Right lobe of liver (tissue), 6 donors: ENCODE measurements around the gene SEZ6. TPM values are rescaled to one million over a fixed set of nuclear protein-coding genes. Genes with fewer than 3 reads are reported as not detected.

Source experiments
- ATAC-seq, 4 donors: fragments of 200-7000 bp; cut with Tn5 transposase; one replicate each; pipeline ENCODE4 v1.9.1; 2020; ENCODE audit warnings: mild to moderate bottlenecking in 4 of 4, moderate library complexity in 4 of 4
- DNase-seq, 3 donors: peaks; one replicate each; pipeline ENCODE4 v3.0.0-alpha.2; 2020
- H3K27ac ChIP-seq, 3 donors: fragments of 200-600 bp; one replicate each; pipeline ENCODE4 v1.8.0; 2022
- H3K27me3 ChIP-seq, 2 donors: fragments of 200-600 bp; one replicate each; pipeline ENCODE4 v1.8.0; 2022
- H3K36me3 ChIP-seq, 4 donors: fragments of 200-600 bp; sonication (generic) in 1 of 4; one replicate each; pipeline versions ENCODE4 v1.5.1 to v1.8.0; 2017 to 2022; ENCODE audit warnings: control low read depth in 1 of 4
- H3K4me1 ChIP-seq, 4 donors: fragments of 200-600 bp; sonication (generic) in 1 of 4; one replicate each; pipeline versions ENCODE4 v1.5.1 to v1.8.0; 2017 to 2022; ENCODE audit warnings: control low read depth in 1 of 4
- H3K4me3 ChIP-seq, 3 donors: fragments of 200-600 bp; one replicate each; pipeline ENCODE4 v1.8.0; 2022
- H3K9me3 ChIP-seq, 4 donors: fragments of 200-600 bp; sonication (generic) in 1 of 4; one replicate each; pipeline versions ENCODE4 v1.5.1 to v1.8.0; 2017 to 2022; ENCODE audit warnings: control low read depth in 1 of 4
- CTCF ChIP-seq, 4 donors: fragments of 200-600 bp in 3 of 4; fragments of 450-650 bp in 1 of 4; IDR thresholded peaks; one replicate each; pipeline versions ENCODE4 v1.5.1 to v1.8.0; 2016 to 2022; ENCODE audit warnings: antibody characterized with exemption in 4 of 4, mild to moderate bottlenecking in 2 of 4
- POLR2A ChIP-seq: fragments of 450-650 bp; IDR thresholded peaks from one replicate; pipeline ENCODE4 v1.6.1; 2017; ENCODE audit warnings: antibody characterized with exemption, mild to moderate bottlenecking
- WGBS: methylation state at CpG from one replicate; pipeline ENCODE4 v1.1.6; 2018; ENCODE audit warnings: low coverage, low lambda C conversion rate; ENCODE audit not compliant: insufficient coverage; ENCODE audit errors: missing lambda C conversion rate; 5-methylcytosine and 5-hydroxymethylcytosine counted together
- intact Hi-C, 2 donors: fragments of 100-400 bp; cut with DNase I; formaldehyde crosslinking; loops; one replicate each; pipeline versions ENCODE4 v1.11.2 to v1.14.1; 2022
- total RNA-seq, 6 experiments: library from RNA; depleted of rRNA in 2 of 6; stranded (reverse); fragments of >200 nt in 2 of 6; fragmentation: NEBNext Ultra II Directional in 3 of 6; extraction: Animal tissue kit (Norgen Biotek cat#: 25700) in 3 of 6; gene quantifications; one replicate each; pipeline versions ENCODE4 v1.1.0 to v1.2.4, GENCODE V29; 2016 to 2023
- donor health status: DM: no; HTN: yes; CAD: no.
- donor health status: DM: no; HTN: no; CAD: no.
- donor health status: DM: no; HTN: no; CAD: no.
- donor health status: DM: no; HTN: yes; CAD: no.
- donor health status: DM: no; HTN: yes; CAD: no.

Gene SEZ6
- total RNA-seq, 6 experiments from 2014 or later, result not detected

DNA sequence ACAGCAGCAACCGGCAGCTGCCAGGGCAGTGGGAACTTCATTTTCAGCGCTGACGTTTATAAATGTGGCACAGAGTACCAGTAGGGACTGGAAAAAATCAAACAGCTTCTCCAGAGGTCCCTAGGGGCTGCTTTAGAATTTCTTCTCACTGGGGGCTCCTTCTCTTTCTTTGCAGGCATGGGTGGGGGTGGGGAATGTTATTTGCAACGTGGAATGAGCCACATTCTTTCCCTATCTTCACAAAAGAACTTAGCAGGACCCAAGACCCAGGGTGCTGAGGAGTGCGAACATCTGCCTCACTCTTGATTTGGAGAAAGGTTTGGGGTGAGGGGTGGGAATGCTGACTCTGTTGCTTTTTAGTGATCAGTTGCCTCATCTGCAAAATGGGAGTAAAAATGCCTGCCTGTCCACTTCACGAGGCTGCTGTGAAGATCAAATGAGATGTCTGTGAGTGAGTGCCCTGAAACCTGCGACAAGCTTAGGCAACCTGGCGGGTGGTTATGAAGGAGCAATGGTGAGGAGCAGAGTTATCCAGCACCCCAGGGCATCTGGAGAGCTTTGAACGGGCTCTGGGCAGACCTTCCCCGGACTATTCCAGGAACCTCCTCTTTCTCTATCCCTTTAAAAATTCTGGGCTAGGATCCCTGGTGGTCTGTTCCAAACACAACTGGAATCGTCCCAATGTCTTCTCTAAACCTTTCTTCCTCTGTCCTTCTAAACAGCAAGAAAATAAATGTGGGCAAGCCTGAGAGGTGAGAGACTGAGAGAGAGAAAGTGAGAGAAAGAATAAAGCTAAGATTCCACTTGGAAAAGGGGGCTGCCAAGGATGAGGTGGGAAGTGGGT is 26.4 kb upstream of the SEZ6 start:
- Histone ChIP-seq H3K4me3 (no peak overlapping the region), H3K27me3 (no peaks in the 10 kb centered on the region)

GRCh38 chr17:29031488-29031887 is 25.7 kb upstream of the SEZ6 start:
- ATAC-seq, result no peak
- intact Hi-C loops, result no loop called here
- no peaks in the 10 kb centered on the region for H3K9me3 ChIP-seq
- no peaks in the 10 kb centered on the region for H3K27me3 ChIP-seq
- WGBS, result 42% methylated on average over 5 of the region's 5 CpGs
- no peak overlapping the region for H3K27ac ChIP-seq
- H3K4me1 ChIP-seq, result no peaks in the 10 kb centered on the region
- H3K4me3 ChIP-seq, result no peak overlapping the region
- no peak for DNase-seq
- TF ChIP-seq POLR2A (no peak), CTCF (IDR thresholded peaks at IDR 0.05) (no peak)
- H3K36me3 ChIP-seq, result no peaks in the 10 kb centered on the region

More for the DNA sequence above, 26.4 kb upstream of the SEZ6 start:
- intact Hi-C loops, result no loop called here
- TF ChIP-seq POLR2A (no peak), CTCF (IDR thresholded peaks at IDR 0.05) (no peak)
- ATAC-seq (no peak), DNase-seq (no peak)
- H3K9me3 ChIP-seq, result no peaks in the 10 kb centered on the region
- 42% methylated on average over 11 of the region's 11 CpGs for WGBS
- no peak overlapping the region for H3K27ac ChIP-seq
- no peaks in the 10 kb centered on the region for H3K36me3 ChIP-seq
- no peaks in the 10 kb centered on the region for H3K4me1 ChIP-seq

GRCh38 chr17:29024316-29024952 is 18.6 kb upstream of the SEZ6 start:
- DNase-seq (no peak), ATAC-seq (no peak)
- Histone ChIP-seq H3K4me1 (no peaks in the 10 kb centered on the region), H3K36me3 (no peaks in the 10 kb centered on the region), H3K9me3 (no peaks in the 10 kb centered on the region), H3K4me3 (no peak overlapping the region), H3K27ac (no peak overlapping the region), H3K27me3 (no peaks in the 10 kb centered on the region)
- intact Hi-C loops, result no loop called here
- WGBS, result 70% methylated on average over 5 of the region's 6 CpGs
- no peak for TF ChIP-seq CTCF (IDR thresholded peaks at IDR 0.05)

DNA sequence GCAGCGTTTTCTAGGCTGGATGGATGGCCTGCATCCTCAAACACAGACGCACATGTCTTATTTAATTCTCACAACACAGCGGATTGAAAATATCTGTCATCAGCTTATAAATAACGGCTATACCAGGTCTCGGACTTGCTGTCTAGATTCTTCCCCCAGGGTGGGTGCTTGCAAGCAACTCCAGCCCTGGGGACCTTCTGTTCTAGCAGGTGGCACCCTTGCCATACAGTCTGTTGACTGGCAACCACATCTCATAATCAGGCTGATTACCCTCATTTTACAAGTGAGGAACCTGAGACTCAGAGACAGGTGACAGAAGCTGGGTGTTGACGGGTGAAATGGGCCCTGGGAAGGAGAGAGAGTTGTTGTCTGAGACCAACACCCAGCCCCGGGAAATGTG is 16.2 kb upstream of the SEZ6 start:
- Histone ChIP-seq H3K27ac (no peak overlapping the region), H3K4me3 (no peak overlapping the region), H3K27me3 (no peaks in the 10 kb centered on the region), H3K36me3 (no peaks in the 10 kb centered on the region), H3K9me3 (no peaks in the 10 kb centered on the region), H3K4me1 (no peaks in the 10 kb centered on the region)
- ATAC-seq, result no peak
- DNase-seq, result no peak
- no peak for TF ChIP-seq POLR2A
- no peak for TF ChIP-seq CTCF (IDR thresholded peaks at IDR 0.05)
- WGBS, result 85% methylated on average over 2 of the region's 7 CpGs
- intact Hi-C loops, result no loop called here
